HepG2 (cell line): ENCODE data around the gene LSMEM2. TPM values are rescaled to one million over a fixed set of nuclear protein-coding genes. Genes with fewer than 3 reads are reported as not detected.

Experiments used
- CREB1 ChIP-seq, 2 experiments: fragments of 450-650 bp in 1 of 2; IDR thresholded peaks; 2 replicates each; pipeline ENCODE4 v1.6.1; 2016 to 2017; ENCODE audit warnings: control low read depth in 1 of 2, mild to moderate bottlenecking in 1 of 2, missing compliant biosample characterization in 1 of 2, missing genetic modification characterization in 1 of 2
- FLYWCH1 ChIP-seq: sonication (generic); formaldehyde crosslinking; IDR thresholded peaks from 2 replicates; pipeline ENCODE4 v1.8.1; 2023; ENCODE audit warnings: mild to moderate bottlenecking, missing genetic modification reagents
- HNRNPK ChIP-seq: fragments of 200-400 bp; formaldehyde crosslinking; IDR thresholded peaks from 2 replicates; pipeline ENCODE4 v1.6.1; 2018; ENCODE audit warnings: low read length, low read depth, moderate library complexity, mild to moderate bottlenecking; ENCODE audit not compliant: poor library complexity, severe bottlenecking
- MTA3 ChIP-seq: sonication (generic); formaldehyde crosslinking; IDR thresholded peaks from 2 replicates; pipeline ENCODE4 v1.4.0; 2020; ENCODE audit warnings: missing genetic modification reagents
- NCOA1 ChIP-seq: sonication (generic); formaldehyde crosslinking; IDR thresholded peaks from 2 replicates; pipeline ENCODE4 v1.9.0; 2021; ENCODE audit warnings: missing genetic modification reagents
- NR1H2 ChIP-seq: sonication (generic); formaldehyde crosslinking; IDR thresholded peaks from 2 replicates; pipeline ENCODE4 v1.8.1; 2022; ENCODE audit warnings: low read depth, missing genetic modification reagents, borderline replicate concordance
- PLSCR1 ChIP-seq: sonication (generic); formaldehyde crosslinking; IDR thresholded peaks from 2 replicates; pipeline ENCODE4 v1.5.0; 2020; ENCODE audit warnings: missing genetic modification reagents, mild to moderate bottlenecking, borderline replicate concordance
- POLR2AphosphoS5 ChIP-seq: IDR thresholded peaks from 2 replicates; pipeline ENCODE4 v1.6.1; 2012; ENCODE audit warnings: low read depth, low read length
- SMAD9 ChIP-seq: sonication (generic); formaldehyde crosslinking; IDR thresholded peaks from 2 replicates; pipeline ENCODE4 v1.5.1; 2020; ENCODE audit warnings: mild to moderate bottlenecking, missing genetic modification reagents
- STAG1 ChIP-seq: sonication (generic); formaldehyde crosslinking; IDR thresholded peaks from 2 replicates; pipeline ENCODE4 v1.4.0; 2020; ENCODE audit warnings: missing genetic modification reagents
- ZBTB40 ChIP-seq, 2 experiments: fragments of 450-650 bp in 1 of 2; sonication (generic) in 1 of 2; formaldehyde crosslinking in 1 of 2; IDR thresholded peaks; 2 replicates each; pipeline versions ENCODE4 v1.6.1 to v1.8.0; 2016 to 2022; ENCODE audit warnings: antibody characterized with exemption in 1 of 2, mild to moderate bottlenecking in 1 of 2, missing genetic modification reagents in 1 of 2
- ZFP36L2 ChIP-seq: sonication (generic); formaldehyde crosslinking; IDR thresholded peaks from 2 replicates; pipeline ENCODE4 v1.4.0; 2020; ENCODE audit warnings: missing genetic modification reagents
- ZNF121 ChIP-seq: sonication (generic); formaldehyde crosslinking; IDR thresholded peaks from 2 replicates; pipeline ENCODE4 v1.5.0; 2020; ENCODE audit warnings: mild to moderate bottlenecking, missing genetic modification reagents
- ZNF317 ChIP-seq: sonication (generic); formaldehyde crosslinking; IDR thresholded peaks from 2 replicates; pipeline ENCODE4 v1.5.0; 2020; ENCODE audit warnings: mild to moderate bottlenecking, missing genetic modification reagents
- ZNF576 ChIP-seq: sonication (generic); formaldehyde crosslinking; IDR thresholded peaks from 2 replicates; pipeline ENCODE4 v1.4.0; 2020; ENCODE audit warnings: mild to moderate bottlenecking, missing genetic modification reagents
- ZNF619 ChIP-seq: sonication (generic); formaldehyde crosslinking; IDR thresholded peaks from 2 replicates; pipeline ENCODE4 v1.4.0; 2020; ENCODE audit warnings: mild to moderate bottlenecking, missing genetic modification reagents
- ZNF629 ChIP-seq: sonication (generic); formaldehyde crosslinking; conservative IDR thresholded peaks from 2 replicates; pipeline ENCODE4 v1.5.0; 2020; ENCODE audit warnings: missing genetic modification reagents
- polyA plus RNA-seq, 8 experiments: library from polyadenylated mRNA; depleted of rRNA in 3 of 8; stranded (reverse) in 7 of 8; unstranded in 1 of 8; fragments of >200 nt; fragmentation: Illumina TruSeq in 4 of 8; extraction: Trizol in 4 of 8; gene quantifications; 2 replicates each; pipeline versions ENCODE4 v1.2.1 to v1.2.3, GENCODE V29; 2011 to 2016; ENCODE audit warnings: low read depth in 4 of 8, missing spikeins in 1 of 8, mixed read lengths in 1 of 8; ENCODE audit not compliant: insufficient read depth in 1 of 8
- total RNA-seq, 5 experiments: library from RNA; depleted of rRNA; stranded (reverse); fragments of >200 nt; fragmentation: Illumina TruSeq; extraction: Trizol; gene quantifications; 2 replicates each; pipeline ENCODE4 v1.2.3, GENCODE V29; 2016; ENCODE audit warnings: low read depth in 1 of 5
- TF ChIP-seq, protein P1 (sequence below): IDR thresholded peaks from 2 replicates; pipeline ENCODE4 v1.6.1; 2016; ENCODE audit warnings: low read depth, control low read depth

LSMEM2 gene
- total and polyA plus RNA-seq, 2 of the 13 experiments (the other 11 are each of a cell fraction or from before 2014, with no cell fraction given) = 0.07 to 0.41 TPM

- no peak for TF ChIP-seq PLSCR1 (CRISPR knock-in tag)
- peak; percentile 38 for TF ChIP-seq HNRNPK
- TF ChIP-seq ZNF629 = no peak
- no peak for TF ChIP-seq MTA3 (CRISPR knock-in tag)
- TF ChIP-seq ZFP36L2 (CRISPR knock-in tag) = no peak
- no peak for TF ChIP-seq ZNF121 (CRISPR knock-in tag)
- TF ChIP-seq NR1H2 (CRISPR knock-in tag) = no peak
- 0 out of 2 replicates have a peak, but pooled peaks have one; percentile 37 for TF ChIP-seq POLR2AphosphoS5
- TF ChIP-seq NCOA1 (CRISPR knock-in tag) = no peak
- no peak for TF ChIP-seq ZNF619
- no peak for TF ChIP-seq CREB1 (IDR thresholded peaks at IDR 0.05)
- no peak for TF ChIP-seq CREB1 (CRISPR knock-in tag; IDR thresholded peaks at IDR 0.05)
- peak; percentile 74; the same call in 1 of the 2 replicates for TF ChIP-seq ZNF317 (CRISPR knock-in tag)
- TF ChIP-seq, protein P1, sequence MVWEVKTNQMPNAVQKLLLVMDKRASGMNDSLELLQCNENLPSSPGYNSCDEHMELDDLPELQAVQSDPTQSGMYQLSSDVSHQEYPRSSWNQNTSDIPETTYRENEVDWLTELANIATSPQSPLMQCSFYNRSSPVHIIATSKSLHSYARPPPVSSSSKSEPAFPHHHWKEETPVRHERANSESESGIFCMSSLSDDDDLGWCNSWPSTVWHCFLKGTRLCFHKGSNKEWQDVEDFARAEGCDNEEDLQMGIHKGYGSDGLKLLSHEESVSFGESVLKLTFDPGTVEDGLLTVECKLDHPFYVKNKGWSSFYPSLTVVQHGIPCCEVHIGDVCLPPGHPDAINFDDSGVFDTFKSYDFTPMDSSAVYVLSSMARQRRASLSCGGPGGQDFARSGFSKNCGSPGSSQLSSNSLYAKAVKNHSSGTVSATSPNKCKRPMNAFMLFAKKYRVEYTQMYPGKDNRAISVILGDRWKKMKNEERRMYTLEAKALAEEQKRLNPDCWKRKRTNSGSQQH (CRISPR knock-in tag) = 0 out of 2 replicates have a peak, but pooled peaks have one; percentile 48
- TF ChIP-seq STAG1 (CRISPR knock-in tag) = peak; percentile 97
- TF ChIP-seq FLYWCH1 (CRISPR knock-in tag) = no peak
- no peak for TF ChIP-seq SMAD9 (CRISPR knock-in tag)
- TF ChIP-seq ZNF576 = no peak
- TF ChIP-seq ZBTB40 (IDR thresholded peaks at IDR 0.05) = no peak
- TF ChIP-seq ZBTB40 (CRISPR knock-in tag; IDR thresholded peaks at IDR 0.05) = 0 out of 2 replicates have a peak, but pooled peaks have one; percentile 45
Observed at GRCh38 chr3:50272911-50273688, 5.8 kb upstream of the LSMEM2 start (continued).
